Mucosa of descending colon (tissue), 3 donors: ENCODE results near the gene ZYG11B. TPM values are rescaled to one million over a fixed set of nuclear protein-coding genes. Genes with fewer than 3 reads are reported as not detected.
A peak's percentile ranks its signal among the peaks of the same experiment; 100 is the strongest.
"Not testable (repeated sequence)": the region's sequence is repeated elsewhere in the genome, so short reads cannot be mapped to it uniquely, and the experiment has no call there.

ENCODE experiments used
- ATAC-seq: fragments of 200-7000 bp; cut with Tn5 transposase; one replicate; pipeline ENCODE4 v1.9.1; 2020; ENCODE audit warnings: mild to moderate bottlenecking, moderate library complexity
- DNase-seq, 3 donors: peaks; one replicate each; pipeline ENCODE4 v3.0.0-alpha.2; 2020
- H3K36me3 ChIP-seq: fragments of 200-600 bp; one replicate; pipeline ENCODE4 v1.8.0; 2021; ENCODE audit warnings: low read depth, mild to moderate bottlenecking
- H3K4me1 ChIP-seq: fragments of 200-600 bp; one replicate; pipeline ENCODE4 v1.8.0; 2021; ENCODE audit warnings: low read depth, mild to moderate bottlenecking
- H3K4me3 ChIP-seq: fragments of 200-600 bp; one replicate; pipeline ENCODE4 v1.8.0; 2021; ENCODE audit warnings: mild to moderate bottlenecking
- H3K9me3 ChIP-seq: fragments of 200-600 bp; one replicate; pipeline ENCODE4 v1.8.0; 2021; ENCODE audit warnings: mild to moderate bottlenecking
- intact Hi-C, 2 donors: fragments of 100-400 bp; cut with DNase I in 1 of 2; cut with micrococcal nuclease in 1 of 2; formaldehyde crosslinking; loops; one replicate each; pipeline versions ENCODE4 v1.11.0 to v1.11.1; 2022; cut with DNase I, micrococcal nuclease
- total RNA-seq, 3 donors: library from RNA; stranded (reverse); fragmentation: NEBNext Ultra II Directional in 2 of 3; extraction: Animal tissue kit (Norgen Biotek cat#: 25700) in 2 of 3; gene quantifications; one replicate each; pipeline versions ENCODE4 v1.2.1 to v1.2.4, GENCODE V29; 2021 to 2023
- TF ChIP-seq, protein P1 (sequence below): fragments of 200-600 bp; IDR thresholded peaks from one replicate; pipeline ENCODE4 v1.8.0; 2022; ENCODE audit warnings: antibody characterized with exemption, mild to moderate bottlenecking
- donor health status: DM: no; HTN: no; CAD: no; lungs with moderate emphysema.
- donor health status: DM: no; HTN: no; CAD: no.
- donor health status: DM: no; HTN: yes; CAD: no.

ZYG11B gene
- total RNA-seq, 3 donors from 2014 or later = 28.6 to 56.6 (median 35.7) TPM

DNA sequence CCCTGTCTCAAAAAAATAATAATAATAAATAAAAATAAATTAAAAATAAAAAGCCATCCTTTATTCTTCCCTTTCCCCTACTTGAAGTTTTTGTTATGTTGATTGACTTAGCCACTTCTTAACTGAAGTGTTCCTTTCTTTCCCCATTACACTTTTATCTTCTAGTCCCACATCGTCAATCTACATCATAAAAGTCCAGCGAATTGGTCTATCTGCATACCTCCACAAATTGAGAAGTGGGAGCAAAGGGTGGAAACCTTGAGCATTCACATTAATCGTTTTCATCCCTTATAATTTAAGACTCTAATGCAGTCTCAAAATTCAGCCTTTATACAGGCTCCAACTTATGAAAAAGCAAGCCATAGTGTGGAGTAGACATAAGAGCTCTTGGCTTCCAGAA, 109.8 kb downstream of the ZYG11B start:
- intact Hi-C loops = no loop called here
- Histone ChIP-seq H3K36me3 (no peaks in the 10 kb centered on the region), H3K9me3 (no peaks in the 10 kb centered on the region), H3K4me1 (no peaks in the 10 kb centered on the region), H3K4me3 (no peak overlapping the region)
- ATAC-seq (no peak), DNase-seq (no peak)
- TF ChIP-seq, protein P1, sequence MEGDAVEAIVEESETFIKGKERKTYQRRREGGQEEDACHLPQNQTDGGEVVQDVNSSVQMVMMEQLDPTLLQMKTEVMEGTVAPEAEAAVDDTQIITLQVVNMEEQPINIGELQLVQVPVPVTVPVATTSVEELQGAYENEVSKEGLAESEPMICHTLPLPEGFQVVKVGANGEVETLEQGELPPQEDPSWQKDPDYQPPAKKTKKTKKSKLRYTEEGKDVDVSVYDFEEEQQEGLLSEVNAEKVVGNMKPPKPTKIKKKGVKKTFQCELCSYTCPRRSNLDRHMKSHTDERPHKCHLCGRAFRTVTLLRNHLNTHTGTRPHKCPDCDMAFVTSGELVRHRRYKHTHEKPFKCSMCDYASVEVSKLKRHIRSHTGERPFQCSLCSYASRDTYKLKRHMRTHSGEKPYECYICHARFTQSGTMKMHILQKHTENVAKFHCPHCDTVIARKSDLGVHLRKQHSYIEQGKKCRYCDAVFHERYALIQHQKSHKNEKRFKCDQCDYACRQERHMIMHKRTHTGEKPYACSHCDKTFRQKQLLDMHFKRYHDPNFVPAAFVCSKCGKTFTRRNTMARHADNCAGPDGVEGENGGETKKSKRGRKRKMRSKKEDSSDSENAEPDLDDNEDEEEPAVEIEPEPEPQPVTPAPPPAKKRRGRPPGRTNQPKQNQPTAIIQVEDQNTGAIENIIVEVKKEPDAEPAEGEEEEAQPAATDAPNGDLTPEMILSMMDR = no peak

DNA sequence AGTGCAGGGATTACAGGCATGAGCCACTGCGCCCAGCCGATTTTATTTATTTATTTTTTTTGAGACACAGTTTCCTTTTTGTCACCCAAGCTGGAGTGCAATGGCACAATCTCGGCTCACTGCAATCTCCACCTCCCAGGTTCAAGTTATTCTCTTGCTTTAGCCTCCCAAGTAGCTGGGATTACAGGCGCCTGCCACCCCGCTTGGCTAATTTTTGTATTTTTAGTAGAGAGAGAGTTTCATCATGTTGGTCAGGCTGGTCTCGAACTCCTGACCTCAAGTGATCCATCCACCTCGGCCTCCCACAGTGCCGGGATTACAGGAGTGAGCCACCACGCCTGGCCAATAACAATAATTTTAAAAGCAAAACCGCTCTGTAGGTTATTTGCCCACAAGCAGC, 112.9 kb downstream of the ZYG11B start:
- H3K4me3 ChIP-seq, H3K9me3 ChIP-seq, intact Hi-C loops, DNase-seq, H3K36me3 ChIP-seq, H3K4me1 ChIP-seq, ATAC-seq: not testable (repeated sequence)

DNA sequence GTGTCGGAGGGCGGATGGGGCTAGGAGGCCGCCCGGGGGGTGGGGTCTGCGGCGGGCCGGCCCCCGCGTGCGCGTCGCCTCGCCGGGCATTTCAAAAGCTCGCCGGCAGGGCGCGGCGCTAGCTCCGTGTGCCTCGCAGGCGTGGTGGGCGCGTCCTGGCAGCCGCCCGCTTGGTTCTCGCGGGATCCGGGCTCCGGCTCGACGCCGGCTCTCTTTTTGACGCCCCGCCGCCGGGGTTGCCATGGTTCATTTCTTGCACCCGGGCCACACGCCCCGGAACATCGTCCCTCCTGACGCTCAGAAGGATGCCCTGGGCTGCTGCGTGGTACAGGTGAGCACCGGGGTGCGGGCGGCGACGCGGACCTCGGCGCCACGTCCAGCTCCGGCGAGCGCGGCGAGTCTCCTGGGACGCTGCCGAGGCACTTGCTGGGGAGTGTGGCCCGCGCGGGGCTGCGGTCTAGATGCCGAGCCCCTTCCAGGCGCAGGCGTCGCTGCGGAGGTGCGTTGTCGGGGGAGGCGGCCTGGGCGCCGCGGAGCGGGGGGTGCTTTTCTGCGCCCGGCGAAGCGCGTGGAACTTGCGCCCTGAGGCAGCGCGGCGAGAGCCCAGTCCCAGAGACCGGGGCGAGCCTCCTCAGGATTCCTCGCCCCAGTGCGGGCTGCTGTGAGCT, 116.5 kb downstream of the ZYG11B start, which contains the start of gene ZYG11A:
Gene ZYG11A, plus strand, starts transcription at position 118 of the 668 bp plus-strand sequence. Its CDS starts 124 bp downstream, at position 242.
- TF ChIP-seq, protein P1 = no peak
- Histone ChIP-seq H3K36me3 (no peaks in the 10 kb centered on the region), H3K4me3 (no peak within 1 kb of the TSS), H3K4me1 (peaks cover 7% of the 10 kb centered on the region), H3K9me3 (no peaks in the 10 kb centered on the region)
- intact Hi-C loops = no loop called here
- ATAC-seq (peak; percentile 95), DNase-seq (peak; percentile 66 to 72 (median 67))

DNA sequence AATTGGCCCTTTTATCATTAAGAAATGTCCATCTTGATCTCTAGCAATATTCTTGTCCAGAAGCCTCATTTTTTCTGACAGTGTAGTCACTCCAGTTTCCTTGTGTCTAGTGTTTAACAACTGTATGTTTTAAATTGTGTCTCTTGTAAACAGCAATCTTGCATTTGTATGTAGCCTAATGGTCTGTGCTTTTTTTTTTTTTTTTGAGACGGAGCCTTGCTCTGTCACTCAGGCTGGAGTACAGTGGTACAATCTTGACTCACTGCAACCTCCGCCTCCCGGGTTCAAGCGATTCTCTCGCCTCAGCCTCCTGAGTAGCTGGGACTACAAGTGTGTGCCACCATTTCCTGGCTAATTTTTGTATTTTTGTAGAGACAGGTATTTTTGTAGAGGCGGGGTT, 118.9 kb downstream of the ZYG11B start:
- intact Hi-C loops, H3K4me1 ChIP-seq, H3K9me3 ChIP-seq, ATAC-seq, H3K4me3 ChIP-seq, H3K36me3 ChIP-seq, DNase-seq: not testable (repeated sequence)

DNA sequence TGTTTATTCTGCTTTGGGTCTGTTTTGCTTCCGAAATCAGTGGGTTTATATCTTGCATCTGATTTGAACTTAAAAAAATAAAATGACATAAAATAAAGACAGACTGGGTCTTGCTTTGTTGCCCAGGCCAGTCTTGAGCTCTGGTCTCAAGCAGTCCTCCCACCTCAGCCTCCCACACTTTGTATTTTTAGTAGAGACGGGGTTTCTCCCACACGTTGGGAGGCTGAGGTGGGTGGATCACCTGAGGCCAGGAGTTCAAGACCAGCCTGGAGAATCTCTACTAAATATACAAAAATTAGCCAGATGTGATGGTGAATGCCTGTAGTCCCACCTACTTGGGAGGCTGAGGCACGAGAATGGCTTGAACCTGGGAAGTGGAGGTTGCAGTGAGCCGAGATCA, 122.2 kb downstream of the ZYG11B start:
- no peaks in the 10 kb centered on the region for H3K9me3 ChIP-seq
- H3K4me3 ChIP-seq = no peak overlapping the region
- ATAC-seq (no peak), DNase-seq (no peak)
- no peaks in the 10 kb centered on the region for H3K36me3 ChIP-seq
- no peaks in the 10 kb centered on the region for H3K4me1 ChIP-seq
- intact Hi-C loops = no loop called here
- TF ChIP-seq, protein P1 = no peak

DNA sequence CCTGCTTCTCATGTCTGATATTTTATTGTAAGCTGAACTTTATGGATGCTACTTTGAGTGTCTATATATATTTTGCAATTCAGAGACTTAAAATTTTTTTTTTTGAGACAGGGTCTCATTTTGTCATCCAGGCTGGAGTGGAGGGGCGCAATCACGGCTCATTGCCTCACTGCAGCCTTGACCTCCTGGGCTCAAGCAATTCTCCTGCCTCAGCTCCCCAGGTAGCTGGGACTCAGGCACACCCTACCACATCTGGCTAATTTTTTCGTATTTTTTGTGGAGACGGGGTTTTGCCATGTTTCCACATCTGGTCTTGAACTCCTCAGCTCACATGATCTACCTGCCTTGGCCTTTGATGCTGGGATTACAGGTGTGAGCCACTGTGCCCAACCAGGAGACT, 124.7 kb downstream of the ZYG11B start:
- intact Hi-C loops = no loop called here
- DNase-seq (no peak), ATAC-seq (no peak)
- Histone ChIP-seq H3K4me3 (no peak overlapping the region), H3K4me1 (no peaks in the 10 kb centered on the region), H3K36me3 (no peaks in the 10 kb centered on the region), H3K9me3 (no peaks in the 10 kb centered on the region)
- TF ChIP-seq, protein P1 = no peak

DNA sequence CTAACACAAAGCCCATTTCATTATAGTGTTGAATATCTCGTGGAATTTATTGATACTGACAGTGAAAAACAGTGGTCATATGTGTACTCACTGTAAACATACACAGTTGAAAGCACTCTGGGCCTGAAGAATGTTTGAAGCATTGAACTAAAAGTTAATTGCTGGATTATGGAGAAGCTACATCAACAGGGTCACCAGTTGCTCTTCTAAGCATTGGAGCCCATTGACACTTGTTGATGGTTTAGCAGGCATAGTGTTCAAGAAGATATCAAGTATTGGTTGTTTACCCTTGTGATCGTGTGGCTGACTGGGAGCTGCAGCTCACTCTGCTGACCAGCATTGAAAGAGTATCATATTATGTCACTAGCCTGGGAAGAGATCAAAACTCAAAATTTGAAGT, 126.6 kb downstream of the ZYG11B start:
- no peaks in the 10 kb centered on the region for H3K36me3 ChIP-seq
- no peaks in the 10 kb centered on the region for H3K9me3 ChIP-seq
- DNase-seq = no peak
- ATAC-seq = no peak
- intact Hi-C loops = no loop called here
- H3K4me1 ChIP-seq = no peaks in the 10 kb centered on the region
- TF ChIP-seq, protein P1 = no peak
- H3K4me3 ChIP-seq = no peak overlapping the region
